Measurements from ENCODE around the gene INTS3.

DNA sequence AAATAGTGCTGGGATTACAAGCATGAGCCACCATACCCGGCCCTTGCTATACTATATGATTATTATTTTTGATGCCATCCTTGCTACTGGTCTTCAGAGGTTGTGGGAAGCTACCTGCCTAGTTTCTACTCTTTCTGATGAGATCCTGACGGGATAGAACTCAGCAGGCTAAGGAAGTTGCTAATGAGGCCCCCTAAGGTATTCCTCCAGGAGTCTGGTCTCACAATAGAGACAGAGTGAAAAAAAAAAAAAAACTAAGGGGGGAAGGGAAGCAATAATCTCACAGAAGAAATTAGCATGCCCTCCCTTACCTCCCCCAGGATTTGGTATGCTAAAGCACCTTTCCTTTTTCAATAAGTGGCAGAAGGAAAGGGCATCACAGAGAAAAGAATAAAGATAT is 17.6 kb downstream of the INTS3 start:
- TF ChIP-seq POLR2A (conservative IDR thresholded peaks at IDR 0.05), result no peak
- TF ChIP-seq FOXM1 (IDR thresholded peaks at IDR 0.05; ENCODE audit: low read depth), result no peak
- TF ChIP-seq FOXM1 (CRISPR knock-in tag; IDR thresholded peaks at IDR 0.05; ENCODE audit: low read depth), result no peak
- TF ChIP-seq PCBP1 (IDR thresholded peaks at IDR 0.05; ENCODE audit: low read depth, low read length, poor library complexity, severe bottlenecking), result no peak
- TF ChIP-seq NFIX (CRISPR knock-in tag; IDR thresholded peaks at IDR 0.05; ENCODE audit: low read depth), result no peak
- TF ChIP-seq SMC3 (conservative IDR thresholded peaks at IDR 0.05; ENCODE audit: insufficient read depth, low read depth, low read length), result no peak
- TF ChIP-seq MTA2 (IDR thresholded peaks at IDR 0.05; ENCODE audit: low read depth), result no peak
- no peak for TF ChIP-seq ZNF274 (IDR thresholded peaks at IDR 0.05; ENCODE audit: borderline replicate concordance, low read depth, low read length)
- TF ChIP-seq MTA3 (IDR thresholded peaks at IDR 0.05; ENCODE audit: borderline replicate concordance), result no peak
- TF ChIP-seq NFIC (IDR thresholded peaks at IDR 0.05), result no peak
- TF ChIP-seq, protein P1, sequence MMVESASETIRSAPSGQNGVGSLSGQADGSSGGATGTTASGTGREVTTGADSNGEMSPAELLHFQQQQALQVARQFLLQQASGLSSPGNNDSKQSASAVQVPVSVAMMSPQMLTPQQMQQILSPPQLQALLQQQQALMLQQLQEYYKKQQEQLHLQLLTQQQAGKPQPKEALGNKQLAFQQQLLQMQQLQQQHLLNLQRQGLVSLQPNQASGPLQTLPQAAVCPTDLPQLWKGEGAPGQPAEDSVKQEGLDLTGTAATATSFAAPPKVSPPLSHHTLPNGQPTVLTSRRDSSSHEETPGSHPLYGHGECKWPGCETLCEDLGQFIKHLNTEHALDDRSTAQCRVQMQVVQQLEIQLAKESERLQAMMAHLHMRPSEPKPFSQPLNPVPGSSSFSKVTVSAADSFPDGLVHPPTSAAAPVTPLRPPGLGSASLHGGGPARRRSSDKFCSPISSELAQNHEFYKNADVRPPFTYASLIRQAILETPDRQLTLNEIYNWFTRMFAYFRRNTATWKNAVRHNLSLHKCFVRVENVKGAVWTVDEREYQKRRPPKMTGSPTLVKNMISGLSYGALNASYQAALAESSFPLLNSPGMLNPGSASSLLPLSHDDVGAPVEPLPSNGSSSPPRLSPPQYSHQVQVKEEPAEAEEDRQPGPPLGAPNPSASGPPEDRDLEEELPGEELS (CRISPR knock-in tag; IDR thresholded peaks at IDR 0.05; ENCODE audit: borderline replicate concordance), result no peak
- no peak for TF ChIP-seq ZNF668 (CRISPR knock-in tag; IDR thresholded peaks at IDR 0.05)

Measured in K562 (cell line).